Epithelial cell of esophagus (primary cell): ENCODE measurements around the gene HSPH1.
"Not testable (repeated sequence)": the region's sequence is repeated elsewhere in the genome, so short reads cannot be mapped to it uniquely, and the experiment has no call there.

ENCODE experiments used
- DNase-seq: peaks from one replicate; pipeline ENCODE4 v3.0.0; 2010; ENCODE audit warnings: low read depth
- H3K4me3 ChIP-seq: 2 replicates; pipeline ENCODE4 v1.5.1; 2011; ENCODE audit warnings: mild to moderate bottlenecking, low read length, control low read depth
- CTCF ChIP-seq: IDR thresholded peaks from 2 replicates; pipeline ENCODE4 v1.5.1; 2011; ENCODE audit warnings: low read depth, mild to moderate bottlenecking, low read length, control low read depth, inconsistent platforms; ENCODE audit not compliant: insufficient read depth; ENCODE audit errors: missing control alignments

HSPH1 gene

GRCh38 chr13:31102905-31103304, 58.8 kb downstream of the HSPH1 start:
- TF ChIP-seq CTCF = no peak
- H3K4me3 ChIP-seq = no peak overlapping the region
- DNase-seq = no peak

- no peak for DNase-seq
- TF ChIP-seq CTCF = no peak
- H3K4me3 ChIP-seq = no peak overlapping the region
Measured at GRCh38 chr13:31101472-31102170, 60.1 kb downstream of the HSPH1 start.

DNA sequence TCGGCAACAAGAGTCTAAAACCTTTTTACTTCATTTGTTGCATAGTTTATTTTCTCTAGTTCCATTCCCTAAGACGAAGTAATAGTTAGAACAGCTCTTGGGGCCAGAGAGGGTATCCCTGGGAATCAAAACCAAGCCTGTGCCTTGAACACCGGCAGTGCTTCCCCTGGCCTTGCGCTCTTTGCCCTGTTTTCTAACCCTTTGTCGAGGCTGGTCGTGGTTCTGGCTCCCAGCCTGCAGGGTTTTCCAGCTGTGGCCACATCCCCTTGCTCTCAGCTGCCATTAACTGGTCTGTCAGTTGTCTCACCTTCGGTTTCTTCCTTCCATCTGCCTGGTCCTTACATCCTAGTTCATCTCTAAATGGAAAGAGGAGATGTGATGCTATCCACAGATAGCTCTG, 61.0 kb downstream of the HSPH1 start:
- no peak for DNase-seq
- TF ChIP-seq CTCF = no peak
- H3K4me3 ChIP-seq = no peak overlapping the region

- not testable (repeated sequence) for H3K4me3 ChIP-seq, DNase-seq
Measured at GRCh38 chr13:31097911-31098434, 63.7 kb downstream of the HSPH1 start.

DNA sequence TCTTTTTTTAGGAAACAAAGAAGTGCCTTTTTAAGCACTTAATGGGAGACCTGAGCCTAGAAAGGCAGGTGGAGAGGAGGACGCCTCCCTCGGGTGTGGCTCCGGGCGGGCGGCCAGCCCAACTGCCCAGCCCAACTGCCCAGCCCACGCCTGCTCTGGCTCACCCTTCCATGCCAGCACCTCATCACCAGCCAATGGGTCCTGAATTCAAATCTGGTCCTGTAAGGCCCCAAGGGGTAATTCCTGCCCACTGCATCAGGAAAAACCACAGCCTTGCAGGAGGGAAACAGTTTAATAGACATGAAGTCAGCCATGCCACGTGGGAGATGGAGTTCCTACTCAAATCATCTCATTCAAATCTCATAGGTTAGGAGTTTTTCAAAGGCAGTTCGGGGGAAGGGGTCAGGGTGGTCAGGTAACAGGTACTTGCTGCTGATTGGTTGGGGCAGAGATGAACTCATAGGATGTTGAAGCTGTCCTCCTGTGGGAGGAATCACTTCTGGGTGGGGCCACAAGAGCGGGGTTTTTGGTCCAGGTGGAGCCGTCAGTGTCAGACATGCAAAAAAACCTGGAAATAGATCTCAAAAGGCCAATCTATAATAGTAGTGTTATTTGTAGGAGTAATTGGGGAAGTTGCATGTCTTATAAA, 64.9 kb downstream of the HSPH1 start:
- TF ChIP-seq CTCF = no peak
- DNase-seq = peak; percentile 84
- no peak overlapping the region for H3K4me3 ChIP-seq

GRCh38 chr13:31094331-31095015, 67.2 kb downstream of the HSPH1 start:
- DNase-seq = peak; percentile 94
- no peak overlapping the region for H3K4me3 ChIP-seq
- no peak for TF ChIP-seq CTCF

GRCh38 chr13:31093145-31093885, 68.4 kb downstream of the HSPH1 start:
- no peak for TF ChIP-seq CTCF
- DNase-seq = peak; percentile 96
- H3K4me3 ChIP-seq = no peak overlapping the region
